ENCODE results near the gene GPR143. TPM values are rescaled to one million over a fixed set of nuclear protein-coding genes. Genes with fewer than 3 reads are reported as not detected.

Gene GPR143
- total and polyA plus RNA-seq, 5 experiments from 2014 or later: not detected

GRCh38 chrX:9759337-9759736 is 6.3 kb downstream of the GPR143 start:
- DNase-seq (no peak), ATAC-seq (no peak)
- Mint-ChIP-seq H3K9me3 (peaks cover 0 to 16% (median 0%) of the 10 kb centered on the region in 9 donors), H3K36me3 (peaks cover 0 to 7% (median 0%) of the 10 kb centered on the region in 3 donors), H3K4me3 (no peak overlapping the region), H3K27me3 (peaks cover 5 to 24% (median 7%) of the 10 kb centered on the region in 5 donors), H3K4me1 (no peaks in the 10 kb centered on the region), H3K27ac (peak overlapping the region in 1 of 10 donors; percentile 63)
- POLR2A ChIA-PET: no interaction called here

DNA sequence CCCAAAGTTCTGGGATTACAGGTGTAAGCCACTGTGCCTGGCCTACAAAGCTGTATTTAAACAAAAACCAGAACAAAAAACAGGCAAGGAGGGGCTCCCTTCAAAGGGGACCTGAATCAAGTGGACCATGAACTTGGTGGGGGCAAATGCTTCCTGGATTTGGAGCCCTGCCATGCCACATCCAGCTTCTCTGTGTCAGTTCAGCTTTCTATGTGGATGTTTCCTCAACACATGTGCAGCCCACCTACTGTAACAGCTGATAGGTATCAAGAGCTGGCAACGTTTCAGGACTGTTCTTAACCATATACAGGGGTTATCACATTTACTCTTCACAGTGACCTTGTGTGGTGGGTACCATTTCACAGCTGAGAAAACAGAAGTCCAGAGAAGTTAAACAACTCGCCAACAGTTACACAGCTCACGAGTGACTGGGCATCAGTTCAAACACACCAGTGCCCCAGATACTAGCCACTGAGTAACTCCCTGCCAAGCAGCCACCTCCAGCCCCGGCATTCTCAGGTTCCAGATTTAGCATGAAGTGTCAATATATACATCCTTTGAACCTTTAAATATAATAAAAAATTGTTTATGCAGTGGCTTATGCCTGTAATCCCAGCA is 7.5 kb downstream of the GPR143 start:
- no peak for ATAC-seq
- H3K4me3 Mint-ChIP-seq: no peak overlapping the region
- DNase-seq: no peak
- peaks cover 0 to 7% (median 0%) of the 10 kb centered on the region in 3 donors for H3K36me3 Mint-ChIP-seq
- H3K27me3 Mint-ChIP-seq: peaks cover 0 to 18% (median 7%) of the 10 kb centered on the region in 5 donors
- H3K4me1 Mint-ChIP-seq: no peaks in the 10 kb centered on the region
- POLR2A ChIA-PET: interaction anchor here (0.6 kb wide), 1 partner anchor 45 kb away, joined by 3 read pairs; no protein-coding TSS in a partner anchor
- no peak overlapping the region for H3K27ac Mint-ChIP-seq
- H3K9me3 Mint-ChIP-seq: peaks cover 0 to 16% (median 0%) of the 10 kb centered on the region in 9 donors

GRCh38 chrX:9757366-9757765 is 8.3 kb downstream of the GPR143 start:
- no peaks in the 10 kb centered on the region for H3K4me1 Mint-ChIP-seq
- peaks cover 0 to 16% (median 0%) of the 10 kb centered on the region in 9 donors for H3K9me3 Mint-ChIP-seq
- peaks cover 1 to 11% (median 4%) of the 10 kb centered on the region in 5 donors for H3K27me3 Mint-ChIP-seq
- DNase-seq (no peak), ATAC-seq (no peak)
- H3K4me3 Mint-ChIP-seq: no peak overlapping the region
- H3K27ac Mint-ChIP-seq: no peak overlapping the region
- POLR2A ChIA-PET: no interaction called here
- peaks cover 0 to 7% (median 1%) of the 10 kb centered on the region in 3 donors for H3K36me3 Mint-ChIP-seq

- DNase-seq: no peak
- no peak for ATAC-seq
- Mint-ChIP-seq H3K4me1 (peaks cover 5 to 18% (median 15%) of the 10 kb centered on the region in 4 donors), H3K27ac (no peak overlapping the region), H3K9me3 (peaks cover 0 to 19% (median 7%) of the 10 kb centered on the region in 9 donors), H3K36me3 (peaks cover 0 to 16% (median 3%) of the 10 kb centered on the region in 3 donors), H3K4me3 (no peak overlapping the region), H3K27me3 (peaks cover 0 to 4% (median 0%) of the 10 kb centered on the region in 5 donors)
- POLR2A ChIA-PET: no interaction called here
These were observed 16.4 kb downstream of the GPR143 start for GRCh38 chrX:9749146-9749692.

DNA sequence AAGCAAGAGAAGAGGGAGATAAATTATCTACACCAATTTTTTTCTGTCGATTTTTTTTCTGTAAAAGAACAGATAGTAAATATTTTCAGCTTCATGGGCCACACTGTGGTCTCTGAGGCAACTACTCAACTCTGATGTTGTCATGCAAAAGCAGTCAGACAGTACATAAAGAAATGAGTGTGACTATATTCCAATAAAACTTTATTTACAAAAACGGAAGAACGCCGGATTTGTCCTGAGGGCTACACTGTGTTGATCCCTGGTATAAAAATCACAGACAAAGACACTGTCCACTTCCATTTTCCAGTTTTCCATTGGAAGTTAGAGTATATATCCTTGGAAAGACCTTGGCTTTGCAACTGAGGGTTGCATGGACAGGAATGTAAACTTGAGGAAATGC is 18.0 kb downstream of the GPR143 start:
- Mint-ChIP-seq H3K4me1 (peaks cover 5 to 18% (median 15%) of the 10 kb centered on the region in 4 donors), H3K27me3 (peaks cover 0 to 4% (median 1%) of the 10 kb centered on the region in 5 donors), H3K4me3 (no peak overlapping the region), H3K9me3 (peaks cover 0 to 27% (median 7%) of the 10 kb centered on the region in 9 donors), H3K36me3 (peaks cover 0 to 20% (median 2%) of the 10 kb centered on the region in 3 donors), H3K27ac (no peak overlapping the region)
- ATAC-seq (no peak), DNase-seq (no peak)
- POLR2A ChIA-PET: no interaction called here

GRCh38 chrX:9746148-9746888 is 19.3 kb downstream of the GPR143 start:
- Mint-ChIP-seq H3K4me1 (peaks cover 5 to 18% (median 15%) of the 10 kb centered on the region in 4 donors), H3K27ac (peak overlapping the region in 1 of 10 donors; percentile 90), H3K27me3 (peaks cover 0 to 4% (median 0%) of the 10 kb centered on the region in 5 donors), H3K4me3 (peak overlapping the region in 1 of 10 donors; percentile 1), H3K9me3 (peaks cover 0 to 31% (median 9%) of the 10 kb centered on the region in 9 donors), H3K36me3 (peaks cover 0 to 20% (median 1%) of the 10 kb centered on the region in 3 donors)
- DNase-seq (no peak), ATAC-seq (no peak)
- POLR2A ChIA-PET: no interaction called here

- Mint-ChIP-seq H3K4me1 (peaks cover 5 to 18% (median 15%) of the 10 kb centered on the region in 4 donors), H3K36me3 (peaks cover 0 to 20% (median 1%) of the 10 kb centered on the region in 3 donors), H3K4me3 (peak overlapping the region in 7 of 10 donors; percentile 8 to 73 (median 62)), H3K27me3 (peaks cover 0 to 4% (median 0%) of the 10 kb centered on the region in 5 donors), H3K27ac (peak overlapping the region in 2 of 10 donors; percentile 60 to 90), H3K9me3 (peaks cover 0 to 31% (median 9%) of the 10 kb centered on the region in 9 donors)
- no peak for ATAC-seq
- POLR2A ChIA-PET: no interaction called here
- DNase-seq: no peak
These were observed 20.1 kb downstream of the GPR143 start for GRCh38 chrX:9745417-9746115.

GRCh38 chrX:9739130-9739529 is 26.5 kb downstream of the GPR143 start:
- H3K27ac Mint-ChIP-seq: no peak overlapping the region
- H3K36me3 Mint-ChIP-seq: peaks cover 0 to 4% (median 0%) of the 10 kb centered on the region in 3 donors
- H3K9me3 Mint-ChIP-seq: peaks cover 0 to 16% (median 0%) of the 10 kb centered on the region in 9 donors
- POLR2A ChIA-PET: no interaction called here
- ATAC-seq (no peak), DNase-seq (no peak)
- peaks cover 0 to 2% (median 0%) of the 10 kb centered on the region in 5 donors for H3K27me3 Mint-ChIP-seq
- H3K4me1 Mint-ChIP-seq: peaks cover 0 to 3% (median 0%) of the 10 kb centered on the region in 4 donors
- H3K4me3 Mint-ChIP-seq: no peak overlapping the region

GRCh38 chrX:9738151-9738550 is 27.5 kb downstream of the GPR143 start:
- Mint-ChIP-seq H3K36me3 (no peaks in the 10 kb centered on the region), H3K27ac (no peak overlapping the region), H3K9me3 (peaks cover 0 to 9% (median 0%) of the 10 kb centered on the region in 9 donors), H3K4me1 (peaks cover 0 to 3% (median 0%) of the 10 kb centered on the region in 4 donors), H3K27me3 (peaks cover 0 to 2% (median 0%) of the 10 kb centered on the region in 5 donors), H3K4me3 (no peak overlapping the region)
- no peak for DNase-seq
- POLR2A ChIA-PET: no interaction called here
- ATAC-seq: no peak

DNA sequence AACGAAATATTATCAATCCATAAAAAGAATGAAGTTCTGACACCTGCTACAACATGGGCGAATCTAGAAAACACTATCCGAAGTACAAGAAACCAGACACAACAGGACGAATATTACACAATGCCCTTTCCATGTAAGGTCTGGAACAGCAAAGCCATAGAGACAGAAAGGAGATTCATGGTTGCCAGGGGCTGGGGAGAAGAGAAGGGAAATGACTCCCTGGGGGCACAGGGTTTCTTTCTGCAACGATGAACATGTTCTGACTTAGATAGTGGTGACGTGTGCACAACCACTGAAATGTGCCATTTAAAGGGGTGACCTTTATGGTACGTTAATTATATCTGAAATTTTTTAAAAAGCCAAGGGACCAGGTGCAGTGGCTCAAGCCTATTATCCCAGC is 28.3 kb downstream of the GPR143 start:
- no peak overlapping the region for H3K4me3 Mint-ChIP-seq
- DNase-seq: no peak
- POLR2A ChIA-PET: no interaction called here
- peaks cover 0 to 2% (median 0%) of the 10 kb centered on the region in 5 donors for H3K27me3 Mint-ChIP-seq
- H3K27ac Mint-ChIP-seq: no peak overlapping the region
- no peak for ATAC-seq
- peaks cover 0 to 9% (median 0%) of the 10 kb centered on the region in 9 donors for H3K9me3 Mint-ChIP-seq
- no peaks in the 10 kb centered on the region for H3K36me3 Mint-ChIP-seq
- peaks cover 0 to 3% (median 0%) of the 10 kb centered on the region in 4 donors for H3K4me1 Mint-ChIP-seq

DNA sequence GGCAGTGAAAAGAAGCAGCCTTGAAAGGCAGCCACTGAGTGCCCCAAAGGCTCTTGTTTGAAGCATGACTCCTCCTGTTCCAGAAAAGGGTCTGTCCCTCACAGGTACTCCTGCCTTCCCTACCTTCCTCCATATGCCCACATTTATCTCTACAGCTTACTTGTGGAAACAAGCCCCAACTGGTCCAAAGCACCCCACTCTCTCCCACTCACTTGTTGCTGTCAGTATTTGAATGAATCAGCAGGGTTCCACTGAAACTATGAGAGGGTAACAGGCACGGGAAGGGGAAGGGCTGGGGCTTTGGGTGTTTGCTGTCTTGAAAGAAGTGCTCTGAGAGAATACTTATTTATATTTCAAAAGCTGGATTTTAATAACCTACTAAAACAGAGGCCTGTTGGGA is 34.9 kb downstream of the GPR143 start:
- Mint-ChIP-seq H3K4me3 (no peak overlapping the region), H3K27me3 (peaks cover 0 to 2% (median 0%) of the 10 kb centered on the region in 5 donors), H3K36me3 (peaks cover 3 to 16% (median 3%) of the 10 kb centered on the region in 3 donors), H3K27ac (no peak overlapping the region), H3K4me1 (peaks cover 0 to 4% (median 0%) of the 10 kb centered on the region in 4 donors), H3K9me3 (peaks cover 0 to 38% (median 11%) of the 10 kb centered on the region in 9 donors)
- POLR2A ChIA-PET: no interaction called here
- DNase-seq: no peak
- ATAC-seq: no peak

DNA sequence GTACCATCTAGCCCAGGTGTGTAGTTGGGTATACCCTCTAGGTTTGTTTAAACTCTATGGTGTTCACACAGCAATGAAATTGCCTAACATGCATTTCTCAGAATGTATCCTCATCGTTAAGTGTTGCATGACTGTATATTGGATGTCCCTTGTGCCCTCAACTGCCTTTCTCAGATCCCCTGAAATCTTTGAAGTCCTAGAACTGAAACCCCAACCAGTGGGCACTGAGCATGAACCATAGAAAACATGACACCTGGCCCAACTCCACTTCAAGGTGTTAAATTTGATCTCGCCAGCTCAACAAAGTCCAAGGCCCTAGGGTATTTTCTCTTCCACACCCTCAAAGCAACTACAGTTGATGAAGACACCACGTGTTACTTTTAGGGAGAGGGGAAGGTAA is 35.6 kb downstream of the GPR143 start:
- H3K27me3 Mint-ChIP-seq: peaks cover 0 to 2% (median 0%) of the 10 kb centered on the region in 5 donors
- POLR2A ChIA-PET: no interaction called here
- DNase-seq: no peak
- peaks cover 0 to 44% (median 11%) of the 10 kb centered on the region in 9 donors for H3K9me3 Mint-ChIP-seq
- no peak overlapping the region for H3K4me3 Mint-ChIP-seq
- H3K36me3 Mint-ChIP-seq: peaks cover 3 to 16% (median 3%) of the 10 kb centered on the region in 3 donors
- H3K4me1 Mint-ChIP-seq: peaks cover 0 to 2% (median 0%) of the 10 kb centered on the region in 4 donors
- ATAC-seq: no peak
- peak overlapping the region in 1 of 10 donors; percentile 62 for H3K27ac Mint-ChIP-seq
